G401 (cell line): Measurements from ENCODE around the gene IRX5. TPM values are rescaled to one million over a fixed set of nuclear protein-coding genes. Genes with fewer than 3 reads are reported as not detected.

Experiments used
- DNase-seq: peaks from one replicate; pipeline ENCODE4 v3.0.0-alpha.2; 2015; ENCODE audit warnings: low spot score
- in situ Hi-C: cut with HindIII; loops from 2 replicates; pipeline ENCODE4 v1.10.0; 2016; ENCODE audit warnings: low sequenced_read_pairs, mixed read lengths
- total RNA-seq: library from RNA; depleted of rRNA; stranded (reverse); fragments of >200 nt; shearing (Covaris generic); gene quantifications from 2 replicates; pipeline ENCODE4 v1.2.3, GENCODE V29; 2014; rRNA removed

The IRX5 gene
- total RNA-seq, result not detected in 2 replicates

DNA sequence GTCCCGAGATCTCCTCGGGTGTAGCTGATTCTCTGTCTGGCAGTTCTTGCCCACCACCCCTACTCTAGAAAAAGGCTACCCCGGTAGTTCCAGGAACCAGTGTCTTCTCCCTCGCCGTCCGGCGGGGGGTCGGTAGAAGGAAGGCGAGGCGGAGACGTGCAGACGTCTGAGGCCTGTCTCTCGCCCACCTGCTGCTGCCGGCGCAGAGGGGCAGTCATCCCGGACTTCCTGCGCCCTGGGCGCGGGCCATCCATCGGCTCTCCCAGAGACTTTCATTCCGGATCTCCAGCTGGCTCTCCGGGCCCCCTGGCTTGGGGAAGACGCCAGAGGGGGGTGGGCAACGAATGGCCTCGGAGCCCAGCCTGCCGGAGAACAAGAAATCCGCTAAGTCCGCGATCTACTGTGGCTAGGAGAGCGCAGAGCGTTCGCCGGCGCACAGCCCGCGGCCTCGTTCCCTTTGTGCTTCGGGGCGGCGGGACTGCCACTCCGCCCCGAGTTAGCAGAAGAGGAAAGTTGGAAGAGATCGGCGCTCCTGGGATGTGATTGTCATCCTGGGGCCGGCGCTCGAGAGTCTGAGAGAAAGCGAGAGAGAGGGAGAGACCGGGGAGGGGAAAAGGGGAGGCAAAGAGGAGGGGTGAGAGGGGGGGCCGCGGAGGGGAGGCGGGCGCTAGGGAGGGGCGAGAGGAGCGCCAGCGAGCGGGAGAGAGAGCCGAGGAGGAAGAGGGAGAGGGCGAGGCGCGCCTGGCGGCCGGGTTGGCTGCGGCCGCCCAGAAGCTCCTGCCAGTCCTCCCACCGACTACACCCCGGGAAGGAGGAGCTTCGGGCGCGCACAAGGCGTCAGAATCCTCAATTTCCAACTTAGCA is at the start of gene IRX5:
Gene IRX5 (plus strand): TSS at position 861 of the 864 bp plus-strand sequence. CDS start 334 bp downstream, outside the sequence.
- in situ Hi-C loops, result no loop called here

DNA sequence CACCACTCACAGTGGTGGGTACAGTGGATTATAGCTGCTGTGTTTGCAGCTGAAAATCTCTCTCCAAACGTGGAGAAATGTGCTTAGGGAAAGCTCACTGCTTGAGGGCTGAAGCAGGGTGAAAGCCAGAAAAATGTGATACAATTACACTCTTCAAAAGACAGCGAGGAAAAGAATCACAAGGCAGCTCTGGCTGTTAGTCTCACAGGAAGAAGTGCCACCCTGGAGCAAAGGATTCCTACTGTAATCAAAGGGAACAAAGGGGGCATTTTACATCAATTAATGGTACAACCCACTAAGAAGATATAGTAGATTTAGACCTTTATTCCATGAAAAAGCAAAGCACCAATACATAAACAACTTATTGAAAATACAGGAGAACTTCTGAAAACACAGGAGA is 48.1 kb upstream of the IRX5 start:
- no peak for DNase-seq
- in situ Hi-C loops, result no loop called here

More for the DNA sequence above, at the start of gene IRX5:
- DNase-seq, result peak; percentile 52

DNA sequence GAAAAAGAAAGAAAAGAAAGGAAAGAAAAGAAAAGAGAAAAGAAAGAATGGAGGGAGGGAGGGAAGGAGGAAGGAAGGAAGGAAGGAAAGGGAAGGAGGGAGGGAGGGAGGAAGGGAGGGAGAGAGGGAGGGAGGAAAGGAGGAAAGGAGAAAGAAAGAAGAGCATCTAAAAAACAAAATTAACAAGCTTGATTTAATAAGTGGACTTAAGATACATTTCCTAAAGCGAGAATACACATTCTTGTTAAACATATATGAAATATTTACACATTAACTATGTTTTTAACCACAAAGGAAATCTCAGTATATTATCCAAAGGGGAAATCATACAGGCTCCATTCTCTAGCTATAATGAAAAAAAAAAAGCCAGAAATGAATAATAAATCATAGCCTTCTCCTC is 47.3 kb upstream of the IRX5 start:
- no peak for DNase-seq
- in situ Hi-C loops, result no loop called here

DNA sequence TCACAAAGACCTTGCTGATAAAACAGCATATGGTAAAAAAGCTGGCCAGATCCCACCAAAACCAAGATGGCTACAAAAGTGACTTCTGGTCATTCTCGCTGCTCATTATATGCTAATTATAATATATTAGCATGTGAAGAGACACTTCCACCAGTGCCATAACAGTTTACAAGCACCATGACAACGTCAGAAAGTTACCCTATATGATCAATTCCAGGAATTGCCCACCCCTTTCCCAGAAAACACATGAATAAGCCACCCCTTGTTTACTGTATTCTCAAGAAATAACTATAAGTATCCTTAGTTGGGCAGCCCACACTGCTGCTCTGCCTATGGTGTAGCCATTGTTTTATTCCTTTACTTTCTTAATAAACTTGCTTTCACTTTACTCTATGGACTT is 44.6 kb upstream of the IRX5 start:
- DNase-seq, result no peak
- in situ Hi-C loops, result no loop called here

DNA sequence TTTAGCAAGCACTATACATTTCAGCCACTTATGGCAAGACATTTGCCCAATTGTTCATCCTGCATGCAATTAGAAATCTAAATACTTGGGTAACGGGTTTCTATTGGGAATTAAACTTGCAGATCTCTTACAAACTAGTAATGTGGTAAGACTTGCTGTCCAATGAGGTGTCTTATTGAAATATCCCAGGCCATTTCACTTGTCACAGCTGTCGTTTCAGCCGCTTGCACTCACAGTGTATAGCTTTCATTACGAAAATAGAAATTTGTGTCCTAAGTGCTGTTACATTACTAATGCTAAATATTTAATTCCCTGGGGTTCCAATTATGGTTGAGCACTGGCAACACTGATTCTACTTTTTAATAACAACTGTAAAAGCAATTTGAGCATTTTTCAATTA is 40.3 kb upstream of the IRX5 start:
- in situ Hi-C loops, result no loop called here

DNA sequence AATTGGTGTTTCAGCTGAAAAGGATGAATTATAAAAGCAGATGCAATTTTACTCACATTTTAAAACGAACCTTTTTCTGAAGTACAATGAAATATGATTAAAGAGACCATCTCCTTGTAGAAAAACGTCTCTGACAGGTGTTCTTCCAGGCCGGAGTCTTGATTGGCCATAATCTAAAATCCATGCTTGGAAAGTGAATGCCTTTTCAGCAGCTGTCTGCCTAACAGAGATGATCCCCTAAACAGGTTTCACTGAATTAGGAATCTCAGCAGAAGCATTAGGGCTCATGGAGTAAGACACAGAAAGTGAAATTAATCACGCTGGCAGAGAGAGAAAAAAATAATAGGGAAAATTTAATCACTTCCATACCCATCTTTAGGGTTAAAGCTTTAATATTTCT is 39.3 kb upstream of the IRX5 start:
- no peak for DNase-seq
- in situ Hi-C loops, result no loop called here

More for the DNA sequence above, 40.3 kb upstream of the IRX5 start:
- DNase-seq, result no peak

DNA sequence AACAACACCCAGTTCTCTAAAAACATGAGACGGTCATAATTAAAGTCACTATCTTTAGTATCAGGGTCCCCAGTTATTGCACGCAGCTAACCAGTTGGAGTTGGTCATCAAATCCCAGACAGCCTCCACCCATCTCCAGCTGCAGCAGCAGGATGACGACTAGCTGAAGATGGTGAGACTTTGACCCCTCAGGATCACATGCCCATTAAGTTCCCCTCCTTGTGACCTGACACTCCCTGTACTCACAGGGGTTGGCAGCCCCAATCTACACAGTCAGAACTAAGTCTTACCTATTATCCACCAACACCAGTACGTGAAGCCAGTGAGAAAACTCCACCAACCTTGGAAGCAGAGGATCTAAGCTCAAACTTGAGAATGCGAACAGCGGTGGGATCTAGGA is 37.7 kb upstream of the IRX5 start:
- no peak for DNase-seq
- in situ Hi-C loops, result no loop called here

DNA sequence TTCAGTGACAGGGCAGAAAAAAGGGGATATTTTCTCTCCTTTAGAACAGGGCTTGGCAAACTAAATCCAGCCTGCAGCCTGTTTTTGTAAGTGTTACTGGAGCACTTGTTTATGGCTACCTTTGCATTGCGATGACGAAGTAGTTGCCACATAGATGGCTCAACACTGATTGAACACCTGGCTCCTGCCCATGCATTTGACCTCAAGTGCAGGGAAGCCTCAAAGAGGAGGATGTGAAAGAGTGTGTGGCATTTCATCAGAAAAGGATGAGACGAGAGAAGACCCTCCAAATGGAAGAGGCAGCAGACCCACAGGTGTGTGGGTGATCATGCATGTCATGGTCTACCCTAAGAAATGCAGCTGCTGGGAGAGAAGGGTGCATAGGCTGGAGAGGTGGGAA is 32.7 kb upstream of the IRX5 start:
- no peak for DNase-seq
- in situ Hi-C loops, result no loop called here

DNA sequence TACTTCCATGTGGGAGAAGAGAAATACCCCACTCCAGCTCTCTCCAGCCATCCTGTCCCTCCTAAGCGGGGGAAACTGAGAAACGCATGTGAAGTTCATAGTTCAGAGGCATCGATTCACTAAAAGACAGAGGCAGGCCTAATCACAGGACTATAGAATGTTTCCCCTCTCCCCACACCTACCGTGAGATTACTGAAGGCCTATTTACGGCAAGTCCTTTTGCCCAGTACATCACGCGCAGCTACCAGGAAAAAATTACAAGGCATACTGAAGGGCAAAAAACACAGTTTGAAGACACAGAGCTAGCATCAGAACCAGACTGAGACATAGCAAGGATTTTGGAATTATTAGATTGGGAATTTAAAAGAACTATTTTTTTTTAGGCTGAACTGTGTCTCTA is 29.1 kb upstream of the IRX5 start:
- no peak for DNase-seq
- in situ Hi-C loops, result no loop called here

DNA sequence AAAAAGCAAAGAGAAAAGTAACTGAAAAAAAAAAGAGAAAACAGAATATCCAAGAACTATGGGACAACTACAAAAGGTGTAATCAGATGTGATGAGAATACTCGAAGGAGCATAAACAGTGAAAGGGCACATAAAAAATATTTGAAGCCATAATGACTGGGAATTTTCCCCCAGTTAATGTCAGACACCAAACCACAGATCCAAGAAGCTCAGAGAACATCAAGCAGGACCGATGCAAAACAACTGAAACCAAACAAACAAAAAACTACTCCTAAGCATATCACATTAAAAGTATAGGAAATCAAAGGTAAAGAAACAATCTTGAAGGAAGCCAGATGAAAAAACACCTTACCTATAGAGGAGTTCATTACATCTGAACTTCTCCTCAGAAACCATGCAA is 27.6 kb upstream of the IRX5 start:
- in situ Hi-C loops, result no loop called here
- no peak for DNase-seq

DNA sequence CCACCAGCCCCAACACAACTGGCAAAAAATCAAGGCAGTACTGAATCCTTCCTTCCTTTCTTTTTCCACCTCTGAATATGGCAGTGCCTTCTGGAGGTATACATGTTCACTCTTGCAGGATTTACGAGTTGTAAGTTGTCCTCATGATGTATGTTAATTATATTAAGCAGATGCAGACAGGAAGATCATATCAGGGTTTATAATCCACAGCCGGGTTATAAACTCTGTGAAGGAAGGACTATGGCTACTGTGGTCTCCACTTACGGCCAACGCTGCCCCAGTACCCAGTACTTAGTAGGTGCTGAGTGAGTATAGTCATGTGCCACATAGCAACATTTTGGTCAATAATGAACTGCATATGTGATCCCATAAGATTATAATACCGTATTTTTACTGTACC is 19.6 kb upstream of the IRX5 start:
- DNase-seq, result no peak
- in situ Hi-C loops, result no loop called here

DNA sequence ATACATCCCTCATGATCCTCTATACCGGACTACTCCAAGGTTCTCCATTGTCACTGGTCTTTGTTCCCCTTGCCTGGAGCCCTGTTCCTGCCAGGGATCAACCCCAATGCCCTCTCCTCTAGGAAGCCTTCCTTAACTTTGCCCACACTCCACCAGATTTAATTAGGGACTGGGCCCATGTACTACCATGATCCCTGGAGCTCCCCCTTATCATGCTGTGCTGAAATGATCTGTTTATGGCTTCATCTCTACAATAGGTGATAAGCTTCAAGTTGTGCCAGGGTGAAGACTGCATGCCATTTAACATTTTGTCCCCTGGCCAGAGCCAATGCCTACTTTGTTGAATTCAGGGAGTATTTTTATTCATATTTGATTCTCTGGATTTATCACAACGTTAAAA is 17.9 kb upstream of the IRX5 start:
- no peak for DNase-seq
- in situ Hi-C loops, result no loop called here

DNA sequence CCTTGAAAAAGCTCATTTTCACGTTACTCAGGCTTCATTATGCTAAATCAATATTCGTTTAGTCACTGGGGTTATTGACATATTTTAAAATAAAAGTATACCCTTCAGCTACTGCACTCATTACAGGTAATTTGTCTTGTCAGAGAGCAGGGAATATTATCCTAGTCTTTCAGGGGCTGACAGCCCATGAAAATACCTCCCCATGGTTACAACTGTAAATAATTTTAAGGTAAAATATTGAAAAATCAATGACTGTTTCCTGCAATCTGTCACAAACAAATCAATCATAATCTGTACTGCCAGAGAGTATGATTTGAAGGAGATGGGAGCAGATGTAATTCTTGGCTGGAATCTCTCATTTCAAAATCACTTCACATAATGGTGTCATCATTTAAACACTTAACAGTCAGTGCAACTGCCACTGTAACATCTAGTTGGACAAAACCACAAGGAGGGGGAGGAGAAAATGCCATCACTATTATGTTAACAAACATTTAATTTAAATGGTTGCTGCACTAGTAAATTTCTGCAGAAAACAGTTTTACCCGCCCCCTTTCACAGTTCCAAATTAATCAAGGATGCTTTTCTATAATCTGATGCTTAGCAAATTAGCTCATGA is 9.3 kb upstream of the IRX5 start:
- in situ Hi-C loops, result no loop called here
- DNase-seq, result no peak

DNA sequence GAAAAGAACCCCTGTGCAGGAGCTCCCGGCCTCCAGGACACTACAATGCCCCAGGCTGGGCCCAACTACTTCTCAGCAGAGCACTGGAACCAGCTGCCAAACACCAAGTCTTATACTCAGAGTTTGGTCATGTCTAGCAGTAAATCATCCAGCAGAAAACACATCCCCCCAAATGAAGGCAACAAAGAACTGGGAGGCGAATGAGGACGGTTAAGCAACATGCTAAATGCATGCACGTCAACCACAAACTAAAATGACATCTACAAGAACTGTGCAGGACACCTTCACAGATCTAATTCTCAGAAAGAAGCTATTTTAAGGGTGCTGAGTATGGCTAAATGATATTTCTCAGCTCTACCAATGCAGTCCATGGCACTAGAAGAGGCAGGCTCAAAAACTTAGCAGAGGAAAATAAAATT is 7.6 kb upstream of the IRX5 start:
- no peak for DNase-seq
- in situ Hi-C loops, result no loop called here

DNA sequence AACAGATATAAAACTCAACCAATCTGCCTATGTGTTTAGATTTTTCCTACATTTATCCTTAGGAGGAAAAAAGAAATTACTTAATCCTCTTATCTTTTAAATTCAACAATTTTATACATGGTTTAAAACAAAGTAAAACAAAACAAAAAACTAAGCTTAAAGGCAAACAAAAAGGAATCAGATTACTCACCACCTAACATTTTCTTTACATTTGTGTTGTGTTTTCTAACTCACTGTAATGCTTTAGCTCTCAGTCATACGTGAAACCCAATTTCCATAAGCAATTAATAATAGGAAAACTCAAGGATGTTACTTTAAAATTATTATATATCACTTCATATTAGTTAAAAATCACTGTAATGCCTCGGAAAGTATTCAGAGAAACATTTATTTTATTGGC is 6.7 kb upstream of the IRX5 start:
- in situ Hi-C loops, result no loop called here
- DNase-seq, result no peak

DNA sequence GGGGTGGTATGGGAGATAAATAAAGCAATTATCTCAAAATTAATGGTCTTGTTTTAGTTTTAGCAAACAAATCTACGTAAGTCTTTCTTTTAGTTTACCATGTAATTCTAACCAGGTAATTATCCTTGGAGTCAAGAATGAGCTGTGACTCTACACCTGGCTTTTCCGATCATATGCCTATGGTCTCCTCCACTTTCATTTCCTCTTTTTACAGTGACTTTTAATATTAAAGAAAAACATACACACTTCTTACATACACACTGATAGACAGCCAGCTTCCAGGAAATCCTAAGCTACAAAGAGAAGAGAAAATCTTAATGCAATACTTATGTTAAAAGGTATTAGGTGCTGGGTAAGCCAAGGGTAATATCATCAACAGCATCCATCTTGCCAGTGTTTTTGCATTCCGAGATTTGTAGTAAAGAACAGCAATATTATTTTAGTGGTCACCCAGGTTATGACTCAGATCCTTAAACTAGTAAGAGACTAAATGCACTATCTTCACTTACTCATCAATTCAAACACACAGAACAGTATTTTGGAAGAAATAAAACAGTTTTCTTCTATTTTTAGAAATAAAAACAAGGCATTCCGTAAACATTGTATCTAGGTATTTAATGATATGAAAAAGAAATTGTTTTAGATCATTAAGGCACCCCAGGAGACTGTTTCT is 4.4 kb upstream of the IRX5 start:
- no peak for DNase-seq
- in situ Hi-C loops, result no loop called here

DNA sequence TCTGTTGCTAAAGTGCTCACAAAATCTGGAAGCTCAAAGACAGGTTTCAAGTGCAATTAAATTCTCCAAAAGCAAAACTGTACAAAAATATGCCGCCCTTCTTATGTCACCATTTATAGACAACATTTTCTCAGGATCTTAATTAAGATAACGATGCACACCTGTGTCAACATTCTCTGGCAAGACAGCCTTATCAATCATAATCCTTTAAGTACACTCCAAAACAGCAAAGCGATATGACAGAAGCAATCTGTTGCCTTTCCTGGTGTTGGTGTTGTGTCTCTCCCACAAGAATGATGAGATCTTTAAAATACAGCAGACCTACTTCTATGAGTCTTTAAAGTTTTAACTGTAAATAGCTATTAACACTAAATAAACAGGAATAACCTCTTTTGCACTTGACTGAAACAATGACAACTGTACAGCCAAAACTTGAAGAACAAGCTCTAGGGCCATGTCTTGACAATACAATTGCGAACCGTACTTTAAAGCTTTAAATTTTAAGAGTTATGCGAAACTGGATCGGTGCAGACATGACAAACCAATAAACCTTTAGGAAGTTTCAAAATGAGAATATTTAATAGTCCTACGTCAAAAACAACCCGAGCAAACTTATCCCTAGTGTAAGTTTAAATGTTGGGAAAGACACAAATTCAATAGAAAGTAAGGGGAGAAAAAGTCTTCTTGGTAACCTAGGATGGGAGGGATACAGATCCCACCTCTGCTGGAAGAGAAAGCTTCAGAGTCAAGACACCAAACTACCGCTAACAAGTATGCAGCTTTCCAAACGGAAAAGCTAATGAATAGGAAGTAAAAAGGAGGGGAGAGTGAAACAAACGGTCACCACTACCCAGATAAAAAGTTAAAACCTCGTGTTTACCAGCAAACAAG is 3.3 kb upstream of the IRX5 start:
- in situ Hi-C loops, result no loop called here
- DNase-seq, result no peak

DNA sequence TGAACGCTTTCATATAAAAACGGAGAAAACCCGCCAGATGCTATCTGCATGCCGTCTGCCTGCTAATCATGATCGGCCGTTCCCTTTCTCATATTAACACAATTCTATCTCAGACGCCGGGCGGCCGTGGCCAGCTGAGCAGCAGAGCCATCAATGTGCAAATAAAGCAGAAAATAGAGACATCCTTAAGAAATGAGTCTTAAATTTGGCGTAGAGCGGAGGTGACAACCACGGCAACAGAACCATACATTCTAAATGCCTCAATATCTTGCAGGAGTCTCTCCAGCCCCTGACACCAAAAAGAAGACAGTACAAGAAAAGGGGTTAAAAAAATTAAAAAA is 2.7 kb upstream of the IRX5 start:
- in situ Hi-C loops, result no loop called here
- DNase-seq, result no peak

DNA sequence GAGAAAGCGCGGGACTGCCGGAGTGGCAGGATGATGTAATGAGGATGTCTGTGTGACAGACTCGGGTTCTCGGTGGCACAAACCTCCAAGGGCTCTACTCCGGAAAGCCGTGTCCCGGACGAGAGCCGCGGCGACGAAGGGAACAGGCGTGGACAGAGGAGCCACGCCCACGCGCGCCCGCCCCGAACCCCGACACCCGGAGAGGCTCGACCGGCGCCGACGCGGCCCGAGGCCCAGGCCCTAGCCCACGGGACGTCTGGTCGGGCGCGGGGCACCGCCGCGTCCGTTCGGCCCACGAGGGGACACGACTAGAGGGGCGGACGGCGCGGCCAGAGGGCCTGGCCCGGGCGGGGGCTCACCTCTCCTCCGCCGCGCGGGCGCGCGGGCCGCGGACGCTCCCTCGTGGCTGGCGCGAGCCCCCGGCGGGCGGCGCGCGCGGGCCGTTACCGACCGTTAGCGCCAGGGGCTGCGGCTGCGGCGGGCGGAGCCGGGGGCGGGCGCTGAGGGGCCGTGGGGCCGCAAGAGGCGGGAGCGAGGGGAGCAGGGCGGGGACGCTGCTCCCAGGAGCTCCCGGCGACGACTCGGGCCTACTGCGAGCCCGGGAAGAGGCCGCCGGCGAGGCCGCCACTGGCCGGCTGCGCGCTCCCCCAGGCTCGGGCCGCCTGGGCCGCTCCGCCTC is 2.1 kb upstream of the IRX5 start:
- in situ Hi-C loops, result no loop called here
- DNase-seq, result no peak
